Activated T-helper 1 cell treated with anti-CD3 and anti-CD28 coated beads, Interleukin-12 subunit alpha, Interleukin-12 subunit beta, Interleukin-2, Interleukin-4 antibody, amounts not matched to agents 30 ng/mL and 10 ng/mL and 1 ng/mL, durations not matched to agents 14 hours and 24 hours and 36 hours (primary cell): Measurements from ENCODE around the gene PMEL. TPM values are rescaled to one million over a fixed set of nuclear protein-coding genes. Genes with fewer than 3 reads are reported as not detected.
A peak's percentile ranks its signal among the peaks of the same experiment; 100 is the strongest.

Experiments
- DNase-seq: peaks from one replicate; pipeline ENCODE4 v3.0.0; 2021; ENCODE audit warnings: low spot score
- H3K27ac Mint-ChIP-seq: one replicate; pipeline ENCODE4 v1.8.0; 2021; ENCODE audit warnings: mild to moderate bottlenecking, mixed read lengths
- H3K27me3 Mint-ChIP-seq: one replicate; pipeline ENCODE4 v1.8.0; 2022; ENCODE audit warnings: mild to moderate bottlenecking, moderate library complexity, mixed read lengths; ENCODE audit not compliant: insufficient read depth
- H3K36me3 Mint-ChIP-seq: one replicate; pipeline ENCODE4 v1.8.0; 2021; ENCODE audit warnings: low read depth, mixed read lengths
- H3K4me1 Mint-ChIP-seq: one replicate; pipeline ENCODE4 v1.8.0; 2021; ENCODE audit warnings: low read depth, mixed read lengths
- H3K4me3 Mint-ChIP-seq: one replicate; pipeline ENCODE4 v1.8.0; 2021; ENCODE audit warnings: mild to moderate bottlenecking, moderate library complexity, mixed read lengths
- H3K9me3 Mint-ChIP-seq: one replicate; pipeline ENCODE4 v1.8.0; 2021; ENCODE audit warnings: mixed read lengths
- intact Hi-C: fragments of 100-400 bp; cut with micrococcal nuclease; formaldehyde crosslinking; loops from one replicate; pipeline ENCODE4 v1.15.1; 2024
- total RNA-seq: library from RNA; stranded (reverse); gene quantifications from 2 replicates; pipeline ENCODE4 v1.2.3, GENCODE V29; 2022

Gene PMEL
- total RNA-seq, 1 donor from 2014 or later, result not detected

DNA sequence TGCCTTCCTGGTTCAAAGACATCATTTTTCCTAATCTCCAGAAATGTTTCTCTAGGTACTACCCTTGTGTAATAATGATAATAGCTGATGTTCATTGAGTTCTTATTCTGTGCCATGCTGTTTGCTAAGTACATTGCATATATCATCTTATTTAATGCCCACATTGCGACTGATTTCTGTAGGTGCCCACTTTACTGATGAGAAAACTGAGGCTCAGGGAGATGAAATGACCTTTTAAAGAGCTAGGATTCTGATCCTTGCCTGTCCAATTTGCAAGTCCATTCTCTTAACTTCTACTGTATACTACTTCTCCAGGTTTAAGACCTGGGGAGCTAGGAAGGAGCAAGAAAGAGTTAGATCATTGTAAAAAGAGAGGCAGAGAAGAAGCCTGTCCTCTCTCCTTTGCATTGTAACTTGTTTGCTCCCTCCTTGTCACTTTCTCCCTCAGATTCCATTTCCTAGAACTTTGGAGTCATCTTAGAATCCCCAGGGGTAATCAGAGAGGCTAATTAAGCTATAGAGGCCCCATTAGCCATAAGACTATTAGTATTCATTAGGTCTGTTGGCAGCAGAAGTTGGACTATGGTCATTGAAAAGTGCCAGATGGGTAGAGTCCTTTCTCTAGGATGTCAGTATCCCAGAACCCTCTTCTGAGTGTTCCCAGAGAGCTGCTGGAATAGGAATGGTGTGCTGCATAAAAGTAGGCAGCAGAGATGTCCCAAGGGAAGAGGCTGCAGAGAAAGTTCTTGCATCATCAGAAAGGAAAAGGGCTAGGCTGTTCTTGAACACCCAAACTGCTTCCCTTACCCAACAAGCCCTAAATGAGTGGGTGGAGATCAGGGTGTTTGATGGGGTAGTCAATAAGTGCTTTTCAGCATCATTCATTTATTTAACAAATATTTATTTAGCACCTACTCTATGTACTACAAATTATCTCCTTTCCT, 31.8 kb downstream of the PMEL start:
- no peaks in the 10 kb centered on the region for H3K27me3 Mint-ChIP-seq
- intact Hi-C loops, result loop anchor here (5.0 to 10.0 kb wide), 3 partner anchors 288 to 1649 kb away; partner anchors contain the start of genes CBX5, HNRNPA1, NABP2 and NEMP1
- DNase-seq, result no peak
- H3K4me3 Mint-ChIP-seq, result peak overlapping the region; percentile 99
- H3K9me3 Mint-ChIP-seq, result no peaks in the 10 kb centered on the region
- H3K27ac Mint-ChIP-seq, result peak overlapping the region; percentile 95
- peaks cover 59% of the 10 kb centered on the region for H3K36me3 Mint-ChIP-seq
- peaks cover 84% of the 10 kb centered on the region for H3K4me1 Mint-ChIP-seq

DNA sequence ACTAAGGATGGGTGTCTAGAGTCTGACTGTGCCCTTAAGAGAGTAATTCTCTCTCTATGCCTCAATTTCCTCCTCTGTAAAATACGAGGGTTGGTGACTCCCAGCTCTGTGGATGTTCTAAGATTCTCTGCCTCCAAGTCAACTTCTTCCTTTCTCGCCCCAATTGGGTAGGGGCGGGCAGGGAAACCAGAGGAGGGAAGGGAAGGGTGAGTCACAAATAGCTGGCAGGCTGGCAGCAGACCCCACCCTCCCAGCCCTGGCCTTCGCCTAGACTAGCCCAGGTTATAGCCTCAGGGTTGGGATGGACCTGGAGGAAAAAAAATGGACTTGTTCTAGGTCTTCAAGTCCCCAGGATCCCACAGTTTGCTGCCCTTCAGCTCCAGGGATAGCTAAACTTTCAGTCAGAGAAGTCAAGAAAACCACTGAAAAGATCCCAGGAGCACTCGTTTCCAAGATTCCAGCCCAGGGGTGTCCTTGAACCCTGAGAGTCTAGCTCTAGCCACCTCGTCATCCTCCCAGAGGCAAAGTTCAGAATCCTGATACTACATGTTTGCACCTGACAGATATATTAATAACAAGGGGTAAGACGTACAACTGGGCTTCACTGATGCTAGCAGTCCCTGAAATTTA, 32.6 kb downstream of the PMEL start:
- H3K9me3 Mint-ChIP-seq, result no peaks in the 10 kb centered on the region
- intact Hi-C loops, result loop anchor here (5.0 to 10.0 kb wide), 3 partner anchors 289 to 1648 kb away; partner anchors contain the start of genes CBX5, HNRNPA1, NABP2 and NEMP1
- no peak for DNase-seq
- H3K4me3 Mint-ChIP-seq, result peak overlapping the region; percentile 99
- H3K36me3 Mint-ChIP-seq, result peaks cover 54% of the 10 kb centered on the region
- peaks cover 78% of the 10 kb centered on the region for H3K4me1 Mint-ChIP-seq
- H3K27ac Mint-ChIP-seq, result peak overlapping the region; percentile 80
- no peaks in the 10 kb centered on the region for H3K27me3 Mint-ChIP-seq

DNA sequence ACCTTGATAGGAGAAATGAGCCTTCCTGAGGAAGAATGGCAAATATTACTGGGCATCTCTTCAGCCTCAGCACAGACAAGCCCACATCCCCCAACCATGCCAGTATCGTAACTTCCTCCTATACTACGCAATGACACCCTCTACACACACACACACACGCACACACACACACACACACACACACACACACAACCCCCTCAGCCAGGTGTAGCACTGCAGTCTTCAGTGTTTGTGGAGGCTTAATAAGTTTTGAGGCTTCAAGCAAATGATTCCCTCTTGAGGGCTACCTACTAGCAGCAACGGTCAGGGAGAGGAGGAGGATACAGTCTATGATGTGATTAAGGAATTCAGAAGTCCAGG, 33.3 kb downstream of the PMEL start:
- H3K4me1 Mint-ChIP-seq, result peaks cover 70% of the 10 kb centered on the region
- no peaks in the 10 kb centered on the region for H3K9me3 Mint-ChIP-seq
- intact Hi-C loops, result loop anchor here (5.0 to 10.0 kb wide), 3 partner anchors 290 to 1648 kb away; partner anchors contain the start of genes CBX5, HNRNPA1, NABP2 and NEMP1
- peak overlapping the region; percentile 99 for H3K4me3 Mint-ChIP-seq
- H3K27me3 Mint-ChIP-seq, result no peaks in the 10 kb centered on the region
- peak overlapping the region; percentile 80 for H3K27ac Mint-ChIP-seq
- DNase-seq, result no peak
- H3K36me3 Mint-ChIP-seq, result peaks cover 48% of the 10 kb centered on the region

DNA sequence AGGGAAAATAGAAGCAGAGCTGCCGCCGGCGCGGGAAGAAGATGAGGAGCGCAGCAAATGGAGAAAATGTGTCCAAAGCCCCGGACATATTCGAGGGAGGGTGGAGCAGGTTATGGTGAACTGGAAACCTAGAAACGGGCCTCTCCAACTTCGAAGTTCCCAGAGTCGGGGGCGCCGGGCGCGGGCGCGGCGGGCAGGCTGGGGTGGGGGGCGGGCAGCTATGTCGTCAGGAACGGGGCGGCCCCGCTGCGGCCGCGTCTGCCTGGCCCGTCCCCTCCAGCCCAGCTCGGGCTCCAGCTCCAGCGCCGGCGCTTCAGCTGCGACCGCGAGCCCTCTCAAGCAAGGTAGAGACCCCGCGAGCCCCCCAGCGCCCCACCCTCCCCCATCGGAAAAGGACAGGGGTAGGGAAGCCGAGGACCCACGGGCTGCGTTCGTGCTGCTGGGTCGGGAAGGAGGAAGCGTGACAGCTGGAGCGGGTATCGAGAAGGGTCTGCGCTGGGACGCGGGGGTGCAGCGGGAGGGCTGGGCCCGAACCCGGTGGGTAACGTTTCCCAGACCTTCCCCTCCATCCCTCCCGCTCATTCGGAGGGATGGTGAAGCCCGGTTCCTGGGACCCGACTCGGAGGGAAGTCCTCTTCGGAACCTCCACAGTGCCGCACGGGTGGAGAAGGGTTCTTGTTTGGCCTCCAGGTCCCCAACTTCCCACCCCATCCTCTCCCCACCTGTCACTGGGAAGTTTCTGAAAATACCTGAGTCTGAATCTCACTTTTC, 33.9 kb downstream of the PMEL start:
- peaks cover 45% of the 10 kb centered on the region for H3K36me3 Mint-ChIP-seq
- intact Hi-C loops, result loop anchor here (1.0 to 10.0 kb wide), 4 partner anchors 8 to 1647 kb away; partner anchors contain the start of genes CBX5, HNRNPA1, NABP2 and NEMP1

DNA sequence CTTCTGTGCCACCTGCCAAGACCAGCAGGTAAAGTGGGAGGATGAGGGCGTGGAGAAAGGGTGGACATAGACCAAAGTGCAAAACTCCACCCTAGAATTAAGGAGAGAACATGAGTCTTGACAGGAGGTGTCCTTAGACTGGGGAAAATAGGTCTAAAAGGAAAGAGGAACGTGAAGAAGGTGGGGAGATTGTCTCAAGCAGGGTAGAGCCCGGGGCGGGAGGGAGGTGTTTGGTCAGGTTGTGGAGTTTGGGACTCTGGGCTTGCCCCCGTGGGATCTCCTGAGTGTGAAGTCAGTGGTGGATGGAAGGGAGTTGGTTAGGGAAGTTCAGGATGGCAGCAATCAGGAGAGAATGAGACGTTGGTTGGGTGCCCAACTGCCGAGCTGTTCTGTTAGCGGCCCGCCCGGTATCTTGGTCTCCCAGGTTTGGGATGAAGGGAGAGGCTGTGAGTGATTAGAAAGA, 34.5 kb downstream of the PMEL start:
- intact Hi-C loops, result loop anchor here (1.0 to 10.0 kb wide), 4 partner anchors 9 to 1647 kb away; partner anchors contain the start of genes CBX5, HNRNPA1, NABP2 and NEMP1
- Mint-ChIP-seq H3K27me3 (no peaks in the 10 kb centered on the region), H3K4me3 (peak overlapping the region; percentile 99), H3K27ac (peak overlapping the region; percentile 98), H3K9me3 (no peaks in the 10 kb centered on the region), H3K36me3 (peaks cover 41% of the 10 kb centered on the region), H3K4me1 (peaks cover 59% of the 10 kb centered on the region)
- no peak for DNase-seq

More for the DNA sequence above, 33.9 kb downstream of the PMEL start:
- H3K27ac Mint-ChIP-seq, result peak overlapping the region; percentile 98
- no peaks in the 10 kb centered on the region for H3K27me3 Mint-ChIP-seq
- H3K4me1 Mint-ChIP-seq, result peaks cover 65% of the 10 kb centered on the region
- H3K4me3 Mint-ChIP-seq, result peak overlapping the region; percentile 99
- H3K9me3 Mint-ChIP-seq, result no peaks in the 10 kb centered on the region
- DNase-seq, result no peak

DNA sequence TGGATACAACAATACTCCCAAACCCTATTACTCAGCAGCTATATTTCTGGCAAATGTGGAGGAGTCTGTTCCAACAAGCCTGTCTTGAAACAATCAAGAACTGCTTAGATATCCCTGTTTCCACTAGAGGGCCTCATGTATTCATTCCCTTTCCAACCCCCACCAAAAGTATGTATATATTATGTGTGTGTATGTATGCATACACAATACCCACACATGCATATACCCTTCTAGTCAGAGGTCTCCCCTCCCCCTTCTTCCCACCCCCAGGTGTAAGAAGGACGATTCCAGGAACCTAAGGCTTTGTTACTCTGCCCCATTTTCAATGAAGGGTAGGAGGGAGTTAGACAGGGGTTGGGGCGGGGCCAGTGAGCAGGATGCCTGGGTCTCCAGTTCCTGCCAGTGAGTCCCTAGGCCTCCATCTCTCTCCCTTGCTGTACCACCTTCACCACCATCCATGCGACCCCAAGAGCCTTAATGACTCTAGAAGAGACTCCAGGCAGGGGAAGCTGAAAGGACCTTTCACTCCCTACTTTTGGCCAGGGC, 35.0 kb downstream of the PMEL start, which contains the start of gene DGKA:
Gene DGKA (plus strand): TSS at position 392 of the 546 bp plus-strand sequence. CDS start 5,342 bp downstream, outside the sequence.
- H3K9me3 Mint-ChIP-seq, result no peaks in the 10 kb centered on the region
- peaks cover 36% of the 10 kb centered on the region for H3K36me3 Mint-ChIP-seq
- peak within 1 kb of the TSS; percentile 98 for H3K27ac Mint-ChIP-seq
- H3K4me3 Mint-ChIP-seq, result peak within 1 kb of the TSS; percentile 99
- H3K27me3 Mint-ChIP-seq, result no peaks in the 10 kb centered on the region
- peaks cover 59% of the 10 kb centered on the region for H3K4me1 Mint-ChIP-seq
- DNase-seq, result peak; percentile 72
- intact Hi-C loops, result loop anchor here (1.0 to 10.0 kb wide), 10 partner anchors 9 to 1646 kb away; partner anchors contain the start of genes CBX5, CDK2, DNAJC14 and HNRNPA1

DNA sequence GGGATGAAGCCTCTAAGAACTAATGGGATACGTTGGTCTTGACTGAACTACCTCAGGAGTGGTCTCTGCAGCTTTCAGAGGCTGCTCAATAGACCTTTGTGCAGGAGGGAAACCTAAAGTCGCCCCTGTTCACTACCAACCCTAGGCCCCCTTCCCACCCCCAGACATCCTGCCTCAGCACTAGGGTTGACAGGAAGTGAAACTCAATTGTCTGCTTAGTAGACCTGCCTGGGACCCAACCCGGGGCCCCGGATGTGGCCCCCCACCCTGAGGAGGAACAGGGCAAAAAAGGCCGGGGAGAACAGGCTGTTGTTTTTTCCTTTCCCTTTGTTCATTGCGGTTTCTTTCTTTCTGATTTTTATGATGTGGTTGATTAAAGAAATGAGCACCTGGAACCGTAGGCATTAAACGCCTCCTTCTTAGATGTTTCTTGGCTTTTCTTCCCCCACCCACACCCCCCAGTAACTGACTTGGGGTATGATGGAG, 36.5 kb downstream of the PMEL start:
- no peaks in the 10 kb centered on the region for H3K27me3 Mint-ChIP-seq
- H3K36me3 Mint-ChIP-seq, result peaks cover 31% of the 10 kb centered on the region
- peak overlapping the region; percentile 98 for H3K27ac Mint-ChIP-seq
- peak overlapping the region; percentile 99 for H3K4me3 Mint-ChIP-seq
- H3K9me3 Mint-ChIP-seq, result no peaks in the 10 kb centered on the region
- peak; percentile 83 for DNase-seq
- H3K4me1 Mint-ChIP-seq, result peaks cover 57% of the 10 kb centered on the region
- intact Hi-C loops, result loop anchor here (1.0 to 5.0 kb wide), 6 partner anchors 44 to 1823 kb away; partner anchors contain the start of genes CD63, CDK4, DDIT3 and MBD6

DNA sequence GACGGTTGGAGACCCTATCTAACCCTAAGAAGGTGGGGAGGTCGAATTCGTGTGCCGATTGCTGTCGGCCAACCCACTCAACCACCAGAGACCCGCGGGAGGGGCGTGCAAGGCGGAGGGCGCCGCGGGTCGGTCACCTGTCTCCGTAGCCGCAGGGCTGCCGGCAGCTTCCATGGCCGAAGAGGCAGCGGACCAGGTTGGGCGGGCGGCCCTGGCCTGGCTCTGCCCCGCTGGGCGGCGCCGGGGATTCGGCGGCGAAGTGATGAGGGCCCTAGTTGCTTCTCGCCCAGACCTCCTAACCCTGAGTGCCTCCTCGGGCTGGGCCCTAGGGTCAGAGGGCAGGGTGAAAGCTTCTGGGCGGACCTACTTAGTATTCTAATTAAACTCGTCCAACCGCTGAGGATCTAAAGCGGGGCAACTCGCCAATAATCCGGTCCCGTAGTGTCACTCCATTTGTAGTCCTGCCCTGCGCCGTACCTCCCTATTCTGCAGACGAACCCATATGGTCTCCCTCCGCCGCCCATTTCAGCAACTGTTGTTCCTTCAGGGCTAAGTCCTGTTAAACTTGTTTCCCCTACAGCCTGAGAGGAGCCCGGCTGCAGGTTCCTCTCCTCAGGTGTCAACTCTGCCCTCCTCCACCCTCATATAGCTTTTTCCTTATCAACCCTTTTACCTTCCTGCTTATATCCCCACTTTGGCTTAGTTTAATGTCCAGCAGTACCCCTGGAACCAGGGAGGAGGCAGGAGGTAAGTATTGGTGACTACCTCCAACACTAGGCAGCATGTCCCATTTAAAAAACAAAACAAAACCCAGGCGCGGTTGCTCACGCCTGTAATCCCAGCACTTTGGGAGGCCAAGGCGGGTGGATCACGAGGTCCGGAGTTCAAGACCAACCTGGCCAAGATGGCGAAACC, 38.0 kb downstream of the PMEL start, which contains the start of gene PYM1:
Gene PYM1 (minus strand): TSS at position 307 of the 915 bp plus-strand sequence. CDS start 133 bp downstream, at position 174.
- H3K27me3 Mint-ChIP-seq, result no peaks in the 10 kb centered on the region
- DNase-seq, result peak; percentile 66
- intact Hi-C loops, result loop anchor here (1.0 to 5.0 kb wide), 9 partner anchors 12 to 1824 kb away; partner anchors contain the start of genes CDK4, DDIT3, DNAJC14 and MBD6
- peaks cover 26% of the 10 kb centered on the region for H3K36me3 Mint-ChIP-seq
- no peaks in the 10 kb centered on the region for H3K9me3 Mint-ChIP-seq
- H3K4me1 Mint-ChIP-seq, result peaks cover 48% of the 10 kb centered on the region
- H3K4me3 Mint-ChIP-seq, result peak within 1 kb of the TSS; percentile 99
- H3K27ac Mint-ChIP-seq, result peak within 1 kb of the TSS; percentile 98

DNA sequence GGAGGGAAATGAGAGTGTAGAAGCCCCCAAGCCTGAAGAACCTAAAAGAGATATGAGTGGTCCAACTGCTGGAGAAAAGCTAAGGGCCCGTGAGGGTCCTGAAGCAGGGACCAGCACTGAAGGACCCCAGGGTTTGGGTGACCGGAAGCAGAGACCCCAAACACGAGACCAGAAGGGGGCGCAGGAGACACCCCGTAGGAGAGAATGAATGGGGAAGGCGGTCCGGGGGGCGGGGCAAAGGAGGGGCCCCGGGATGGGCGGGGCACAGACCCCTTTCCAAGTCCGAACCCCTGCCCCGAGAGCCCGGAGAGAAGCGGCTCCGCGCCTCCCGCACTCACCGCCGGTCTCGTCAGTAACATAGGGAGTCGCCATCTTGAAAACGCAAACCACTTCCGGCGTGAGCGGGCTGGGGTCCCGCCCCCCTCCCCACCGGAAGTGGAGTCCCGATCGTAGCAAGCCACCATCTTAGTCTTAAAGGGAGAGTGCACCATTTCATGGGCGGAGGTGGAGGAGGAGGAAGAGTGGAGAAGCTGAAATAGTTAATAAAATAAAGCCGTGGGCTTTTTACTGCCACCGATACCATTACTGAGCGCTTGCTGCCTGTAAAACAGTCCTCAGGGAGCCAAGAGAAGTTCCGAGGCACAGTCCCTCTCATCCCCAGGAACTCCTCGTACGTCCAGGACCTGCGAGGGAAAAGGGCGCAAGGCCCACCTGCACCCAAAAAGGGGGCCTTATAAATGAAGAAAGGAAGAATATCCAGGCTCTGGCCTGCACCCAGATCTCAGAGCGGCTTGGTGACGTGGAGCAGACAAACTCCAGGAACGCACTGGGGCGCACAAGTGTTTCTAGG, 38.9 kb downstream of the PMEL start:
- no peaks in the 10 kb centered on the region for H3K9me3 Mint-ChIP-seq
- DNase-seq, result peak; percentile 85
- peak overlapping the region; percentile 90 for H3K4me3 Mint-ChIP-seq
- peak overlapping the region; percentile 96 for H3K27ac Mint-ChIP-seq
- no peaks in the 10 kb centered on the region for H3K27me3 Mint-ChIP-seq
- intact Hi-C loops, result loop anchor here (1.0 to 5.0 kb wide), 9 partner anchors 13 to 1825 kb away; partner anchors contain the start of genes CDK4, DDIT3, DNAJC14 and MBD6
- H3K36me3 Mint-ChIP-seq, result peaks cover 27% of the 10 kb centered on the region
- H3K4me1 Mint-ChIP-seq, result peaks cover 52% of the 10 kb centered on the region
